ENCODE measurements around the gene PTGR3. TPM values are rescaled to one million over a fixed set of nuclear protein-coding genes. Genes with fewer than 3 reads are reported as not detected.

The PTGR3 gene
- total RNA-seq, 6 experiments from 2014 or later, result 37.9 to 47.5 (median 41.8) TPM

DNA sequence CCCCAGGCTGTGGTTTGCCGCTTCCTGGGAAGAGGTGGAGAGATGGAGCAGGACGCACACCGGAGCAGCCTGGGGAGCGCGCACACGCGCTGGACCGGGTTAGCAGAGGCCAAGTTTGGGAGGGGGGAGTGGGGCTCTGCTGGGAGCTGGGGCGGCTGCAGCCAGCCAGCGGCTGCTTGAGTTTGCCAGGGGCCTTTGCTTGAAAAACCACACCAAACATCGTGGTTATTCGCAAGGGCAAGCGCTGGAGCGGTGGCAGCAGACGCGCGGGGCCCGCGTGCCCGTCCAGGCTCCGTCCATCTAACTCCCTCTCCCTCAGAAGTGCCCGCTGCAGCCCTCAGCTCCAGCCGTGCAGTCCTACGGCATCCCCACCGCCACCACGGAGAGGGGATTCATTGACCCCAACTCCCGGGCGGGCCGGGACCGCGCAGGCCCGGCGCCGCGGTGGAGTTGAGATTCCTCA lies 4.6 kb downstream of the PTGR3 start:
- no peak for DNase-seq
- Mint-ChIP-seq H3K27me3 (ENCODE audit: insufficient read depth) (peaks cover 3% of the 10 kb centered on the region; the same call in 1 of the 2 replicates), H3K27ac (peak overlapping the region; percentile 99), H3K36me3 (ENCODE audit: low read depth) (peaks cover 31% of the 10 kb centered on the region), H3K4me3 (peak overlapping the region; percentile 100), H3K4me1 (ENCODE audit: low read depth) (peaks cover 67% of the 10 kb centered on the region), H3K9me3 (no peaks in the 10 kb centered on the region)
- TF ChIP-seq, protein P1, sequence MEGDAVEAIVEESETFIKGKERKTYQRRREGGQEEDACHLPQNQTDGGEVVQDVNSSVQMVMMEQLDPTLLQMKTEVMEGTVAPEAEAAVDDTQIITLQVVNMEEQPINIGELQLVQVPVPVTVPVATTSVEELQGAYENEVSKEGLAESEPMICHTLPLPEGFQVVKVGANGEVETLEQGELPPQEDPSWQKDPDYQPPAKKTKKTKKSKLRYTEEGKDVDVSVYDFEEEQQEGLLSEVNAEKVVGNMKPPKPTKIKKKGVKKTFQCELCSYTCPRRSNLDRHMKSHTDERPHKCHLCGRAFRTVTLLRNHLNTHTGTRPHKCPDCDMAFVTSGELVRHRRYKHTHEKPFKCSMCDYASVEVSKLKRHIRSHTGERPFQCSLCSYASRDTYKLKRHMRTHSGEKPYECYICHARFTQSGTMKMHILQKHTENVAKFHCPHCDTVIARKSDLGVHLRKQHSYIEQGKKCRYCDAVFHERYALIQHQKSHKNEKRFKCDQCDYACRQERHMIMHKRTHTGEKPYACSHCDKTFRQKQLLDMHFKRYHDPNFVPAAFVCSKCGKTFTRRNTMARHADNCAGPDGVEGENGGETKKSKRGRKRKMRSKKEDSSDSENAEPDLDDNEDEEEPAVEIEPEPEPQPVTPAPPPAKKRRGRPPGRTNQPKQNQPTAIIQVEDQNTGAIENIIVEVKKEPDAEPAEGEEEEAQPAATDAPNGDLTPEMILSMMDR (IDR thresholded peaks at IDR 0.05), result no peak

DNA sequence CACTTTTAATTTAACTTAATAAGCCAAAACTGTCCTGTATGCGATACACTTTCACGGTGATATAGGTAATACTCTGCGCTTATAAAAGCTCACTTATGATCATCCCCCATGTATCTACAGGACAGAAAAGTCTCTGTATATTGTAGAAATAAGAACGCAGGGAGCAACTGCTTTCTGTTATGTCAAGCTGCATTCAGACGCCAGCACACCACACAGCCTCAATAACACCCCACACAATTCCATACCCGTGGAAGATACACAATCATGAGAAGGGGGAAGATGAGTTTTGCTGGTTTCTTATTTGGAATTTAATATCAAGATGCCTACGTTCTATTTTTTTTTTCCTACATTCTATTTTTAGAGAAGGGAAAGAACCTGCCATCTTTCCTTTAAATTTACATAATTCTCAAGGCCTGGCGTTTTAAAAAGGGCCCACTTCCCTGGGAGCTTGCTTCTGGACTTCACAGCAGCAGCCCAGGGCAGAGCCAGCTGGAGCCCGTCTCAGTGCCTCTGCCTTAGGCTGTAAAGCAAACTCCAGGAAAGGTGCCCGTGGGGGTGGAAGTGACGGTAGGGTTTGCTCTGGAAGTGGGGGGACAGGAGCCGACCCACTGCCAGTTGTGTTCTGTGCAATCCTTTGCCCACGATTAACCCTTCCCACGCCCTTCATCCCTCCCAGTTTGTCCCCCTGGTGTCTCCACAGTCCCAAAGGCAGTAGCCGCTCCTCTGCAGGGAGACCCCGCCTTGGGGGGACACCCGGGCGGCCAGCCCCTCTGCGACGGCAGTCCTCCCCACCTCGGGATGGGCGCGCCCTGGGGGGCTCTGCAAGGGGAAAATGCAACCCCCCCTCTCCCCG lies 5.3 kb downstream of the PTGR3 start:
- peaks cover 74% of the 10 kb centered on the region for H3K4me1 Mint-ChIP-seq (ENCODE audit: low read depth)
- H3K9me3 Mint-ChIP-seq, result no peaks in the 10 kb centered on the region
- peaks cover 3% of the 10 kb centered on the region; the same call in 1 of the 2 replicates for H3K27me3 Mint-ChIP-seq (ENCODE audit: insufficient read depth)
- no peak for DNase-seq
- peak overlapping the region; percentile 99 for H3K27ac Mint-ChIP-seq
- TF ChIP-seq, protein P1 (IDR thresholded peaks at IDR 0.05), result no peak
- H3K36me3 Mint-ChIP-seq (ENCODE audit: low read depth), result peaks cover 33% of the 10 kb centered on the region
- peak overlapping the region; percentile 100 for H3K4me3 Mint-ChIP-seq

DNA sequence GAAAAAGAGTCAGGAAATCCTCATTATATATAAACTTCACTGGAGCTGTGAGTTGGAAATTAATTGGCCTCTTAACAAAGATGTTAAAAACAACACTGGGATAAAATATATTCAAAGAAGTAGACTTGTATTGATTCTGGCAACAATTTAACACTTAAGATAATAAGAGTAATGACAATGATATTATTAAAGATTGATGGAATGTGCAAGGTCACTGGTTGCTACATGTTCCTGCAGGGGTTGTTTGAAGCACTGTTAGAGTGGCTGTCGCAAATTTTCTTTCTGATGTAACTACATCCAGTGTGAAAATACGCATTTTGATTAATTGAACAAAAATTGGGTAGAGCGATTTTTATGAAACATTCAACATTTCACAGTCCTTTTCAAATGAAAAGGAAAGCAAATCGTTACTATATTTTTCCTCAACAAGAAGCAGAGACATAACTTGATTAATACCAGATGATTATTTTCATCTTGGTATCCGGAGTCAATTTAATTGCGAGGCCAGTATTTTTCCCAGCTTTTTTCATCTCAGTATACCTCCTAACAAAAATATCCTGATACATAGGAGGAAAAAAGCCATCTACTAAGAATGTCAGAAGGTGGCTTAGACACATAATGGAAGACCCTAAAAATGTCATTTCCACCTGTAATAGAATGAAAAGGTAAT lies 6.1 kb downstream of the PTGR3 start:
- H3K4me1 Mint-ChIP-seq (ENCODE audit: low read depth), result peaks cover 82% of the 10 kb centered on the region
- peaks cover 29% of the 10 kb centered on the region for H3K36me3 Mint-ChIP-seq (ENCODE audit: low read depth)
- peak overlapping the region; percentile 100 for H3K4me3 Mint-ChIP-seq
- H3K27ac Mint-ChIP-seq, result peak overlapping the region; percentile 99
- no peaks in the 10 kb centered on the region for H3K9me3 Mint-ChIP-seq
- no peak for DNase-seq
- peaks cover 3% of the 10 kb centered on the region; the same call in 1 of the 2 replicates for H3K27me3 Mint-ChIP-seq (ENCODE audit: insufficient read depth)
- TF ChIP-seq, protein P1 (IDR thresholded peaks at IDR 0.05), result no peak

DNA sequence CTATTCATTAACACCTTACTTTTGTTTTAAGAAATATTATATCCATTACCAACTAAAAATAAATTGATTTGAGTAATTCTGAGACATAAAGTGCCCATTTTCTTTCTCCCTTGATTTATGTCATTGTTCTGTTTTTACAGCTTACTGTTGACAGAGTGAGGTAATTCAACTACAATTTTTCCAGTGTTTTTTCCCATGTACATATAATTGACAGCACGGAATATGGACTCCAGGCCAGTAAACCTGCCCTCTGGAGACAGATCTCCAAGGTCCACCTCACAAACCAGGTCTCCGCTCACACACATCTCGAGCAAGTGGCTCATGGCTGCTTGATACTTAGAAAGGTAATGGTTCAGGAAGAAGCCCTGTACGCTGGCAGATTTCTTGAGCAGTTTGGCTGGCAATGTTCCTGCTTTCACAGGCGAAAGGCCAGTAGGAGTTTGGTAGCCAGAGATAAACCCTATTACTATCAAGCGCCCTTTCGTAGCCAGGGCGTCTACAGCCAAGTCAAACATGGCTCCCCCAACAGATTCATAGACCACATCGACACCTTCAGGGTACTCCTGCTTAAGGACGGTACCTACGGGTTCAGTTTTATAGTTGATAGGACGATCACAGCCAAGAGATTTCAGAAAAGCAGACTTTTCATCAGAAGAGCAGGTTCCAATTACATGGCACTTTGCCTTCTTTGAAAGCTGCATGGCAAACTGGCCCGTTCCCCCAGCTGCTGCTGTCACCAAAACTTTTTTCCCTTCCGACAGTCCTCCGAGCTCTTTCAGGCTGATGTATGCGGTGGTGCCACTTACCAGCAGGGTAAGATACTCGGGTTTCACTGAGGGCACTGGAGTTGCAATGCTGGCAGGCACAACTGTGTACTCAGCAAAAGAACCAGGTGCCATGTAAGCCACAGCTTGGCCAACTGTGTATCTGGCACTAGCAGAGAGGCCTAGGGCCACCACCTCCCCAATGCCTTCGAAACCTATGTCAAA lies 7.4 kb downstream of the PTGR3 start:
- peaks cover 75% of the 10 kb centered on the region for H3K4me1 Mint-ChIP-seq (ENCODE audit: low read depth)
- peaks cover 29% of the 10 kb centered on the region for H3K36me3 Mint-ChIP-seq (ENCODE audit: low read depth)
- H3K27me3 Mint-ChIP-seq (ENCODE audit: insufficient read depth), result no peaks in the 10 kb centered on the region; the same call in 1 of the 2 replicates
- peak overlapping the region; percentile 100 for H3K4me3 Mint-ChIP-seq
- H3K9me3 Mint-ChIP-seq, result no peaks in the 10 kb centered on the region
- TF ChIP-seq, protein P1 (IDR thresholded peaks at IDR 0.05), result no peak
- DNase-seq, result no peak
- H3K27ac Mint-ChIP-seq, result peak overlapping the region; percentile 99
